ENCODE results near the gene TMEM81.

The TMEM81 gene

DNA sequence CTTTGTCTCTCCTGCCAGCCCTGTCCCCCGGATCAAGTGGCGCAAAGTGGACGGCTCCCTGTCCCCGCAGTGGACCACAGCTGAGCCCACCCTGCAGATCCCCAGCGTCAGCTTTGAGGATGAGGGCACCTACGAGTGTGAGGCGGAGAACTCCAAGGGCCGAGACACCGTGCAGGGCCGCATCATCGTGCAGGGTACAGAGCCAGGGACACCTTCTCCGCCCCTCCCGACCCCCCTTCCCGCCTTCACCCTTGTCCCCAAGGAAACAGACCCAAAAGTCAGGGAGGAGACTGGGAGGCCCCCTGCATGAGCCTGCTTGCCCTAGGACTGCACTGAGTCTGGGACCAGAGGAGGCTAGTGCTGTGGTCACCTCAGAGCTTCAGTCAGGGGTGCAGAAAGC is 23.0 kb downstream of the TMEM81 start:
- TF ChIP-seq, protein P1, sequence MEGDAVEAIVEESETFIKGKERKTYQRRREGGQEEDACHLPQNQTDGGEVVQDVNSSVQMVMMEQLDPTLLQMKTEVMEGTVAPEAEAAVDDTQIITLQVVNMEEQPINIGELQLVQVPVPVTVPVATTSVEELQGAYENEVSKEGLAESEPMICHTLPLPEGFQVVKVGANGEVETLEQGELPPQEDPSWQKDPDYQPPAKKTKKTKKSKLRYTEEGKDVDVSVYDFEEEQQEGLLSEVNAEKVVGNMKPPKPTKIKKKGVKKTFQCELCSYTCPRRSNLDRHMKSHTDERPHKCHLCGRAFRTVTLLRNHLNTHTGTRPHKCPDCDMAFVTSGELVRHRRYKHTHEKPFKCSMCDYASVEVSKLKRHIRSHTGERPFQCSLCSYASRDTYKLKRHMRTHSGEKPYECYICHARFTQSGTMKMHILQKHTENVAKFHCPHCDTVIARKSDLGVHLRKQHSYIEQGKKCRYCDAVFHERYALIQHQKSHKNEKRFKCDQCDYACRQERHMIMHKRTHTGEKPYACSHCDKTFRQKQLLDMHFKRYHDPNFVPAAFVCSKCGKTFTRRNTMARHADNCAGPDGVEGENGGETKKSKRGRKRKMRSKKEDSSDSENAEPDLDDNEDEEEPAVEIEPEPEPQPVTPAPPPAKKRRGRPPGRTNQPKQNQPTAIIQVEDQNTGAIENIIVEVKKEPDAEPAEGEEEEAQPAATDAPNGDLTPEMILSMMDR (IDR thresholded peaks at IDR 0.05) = no peak

DNA sequence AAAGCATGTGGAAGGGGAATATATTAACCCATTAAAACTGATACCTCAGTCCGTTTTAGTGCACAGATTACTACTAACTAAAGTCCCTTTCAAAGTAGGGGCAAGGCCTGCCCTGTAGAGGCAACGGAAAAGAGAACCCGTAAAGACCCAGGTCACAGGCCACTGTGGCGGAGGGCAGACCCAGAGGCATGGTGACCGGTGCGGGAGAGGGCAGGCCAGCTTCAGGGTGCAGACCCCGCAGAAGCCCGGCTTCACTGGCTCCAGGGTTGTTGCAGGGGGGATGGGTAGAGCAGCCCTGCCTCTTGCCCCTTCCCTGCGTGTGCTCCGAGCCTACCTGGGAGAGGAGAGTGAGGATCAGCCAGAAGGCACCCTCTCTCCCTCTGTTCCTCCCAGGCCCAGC is 23.5 kb downstream of the TMEM81 start:
- TF ChIP-seq, protein P1 (IDR thresholded peaks at IDR 0.05) = no peak

DNA sequence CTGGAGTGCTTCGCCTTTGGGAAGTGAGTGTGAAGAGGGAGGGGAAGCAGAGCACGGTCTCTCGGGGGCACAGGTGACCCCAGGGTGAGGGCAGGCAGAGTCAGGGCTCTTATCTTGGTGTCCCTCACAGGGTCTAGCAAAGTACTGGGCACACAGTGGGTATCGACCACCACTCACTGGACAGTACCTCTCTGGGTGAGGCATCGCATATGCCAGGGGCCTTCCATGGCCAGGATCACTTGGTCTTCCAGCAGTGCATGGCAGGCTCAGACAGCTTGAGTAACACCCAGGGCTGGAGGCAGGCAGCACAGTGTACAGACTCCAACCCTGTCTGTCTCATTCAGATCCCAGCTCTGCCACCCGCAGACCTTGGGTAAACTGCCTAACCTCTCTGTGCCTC is 24.6 kb downstream of the TMEM81 start:
- TF ChIP-seq, protein P1 (IDR thresholded peaks at IDR 0.05) = no peak

DNA sequence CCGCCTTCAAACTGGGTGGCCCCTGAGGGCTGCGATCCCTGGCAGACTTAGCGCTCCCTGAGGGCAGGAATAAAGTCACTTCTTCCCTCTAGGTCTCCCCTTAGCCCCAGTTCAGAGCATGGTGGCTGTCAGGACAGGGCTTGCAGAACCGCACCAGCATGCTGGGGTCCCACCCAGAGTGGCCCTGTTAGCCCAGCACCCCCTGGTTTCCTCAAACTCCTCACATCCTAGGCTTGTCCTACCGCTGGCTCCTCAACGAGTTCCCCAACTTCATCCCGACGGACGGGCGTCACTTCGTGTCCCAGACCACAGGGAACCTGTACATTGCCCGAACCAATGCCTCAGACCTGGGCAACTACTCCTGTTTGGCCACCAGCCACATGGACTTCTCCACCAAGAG is 25.4 kb downstream of the TMEM81 start:
- TF ChIP-seq, protein P1 (IDR thresholded peaks at IDR 0.05) = no peak

DNA sequence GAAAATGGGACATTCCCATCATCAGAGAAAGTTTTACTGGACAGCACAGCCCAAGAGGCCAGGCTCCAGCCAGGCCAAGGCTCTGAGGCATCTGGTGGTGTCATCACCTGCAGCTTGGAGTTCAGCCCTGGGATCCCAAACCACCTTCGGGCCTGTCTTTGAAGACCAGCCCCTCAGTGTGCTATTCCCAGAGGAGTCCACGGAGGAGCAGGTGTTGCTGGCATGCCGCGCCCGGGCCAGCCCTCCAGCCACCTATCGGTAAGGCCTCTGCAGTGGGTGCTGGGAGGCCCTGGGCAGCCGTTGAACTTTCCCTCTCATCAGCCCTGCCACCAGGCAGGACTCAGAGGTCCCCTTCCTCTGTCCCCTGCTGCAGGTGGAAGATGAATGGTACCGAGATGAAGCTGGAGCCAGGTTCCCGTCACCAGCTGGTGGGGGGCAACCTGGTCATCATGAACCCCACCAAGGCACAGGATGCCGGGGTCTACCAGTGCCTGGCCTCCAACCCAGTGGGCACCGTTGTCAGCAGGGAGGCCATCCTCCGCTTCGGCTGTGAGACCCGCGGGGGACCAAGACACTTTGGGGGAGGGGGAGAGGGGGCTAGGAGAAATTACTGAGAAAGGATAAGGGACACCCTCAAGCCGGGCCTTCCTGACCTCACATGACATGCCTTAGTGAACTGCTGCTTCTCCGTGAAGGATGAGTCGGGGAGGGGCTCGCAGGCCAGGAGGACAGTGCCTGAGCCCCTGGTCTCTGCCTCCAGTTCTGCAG is 26.3 kb downstream of the TMEM81 start:
- TF ChIP-seq, protein P1 (IDR thresholded peaks at IDR 0.05) = no peak

DNA sequence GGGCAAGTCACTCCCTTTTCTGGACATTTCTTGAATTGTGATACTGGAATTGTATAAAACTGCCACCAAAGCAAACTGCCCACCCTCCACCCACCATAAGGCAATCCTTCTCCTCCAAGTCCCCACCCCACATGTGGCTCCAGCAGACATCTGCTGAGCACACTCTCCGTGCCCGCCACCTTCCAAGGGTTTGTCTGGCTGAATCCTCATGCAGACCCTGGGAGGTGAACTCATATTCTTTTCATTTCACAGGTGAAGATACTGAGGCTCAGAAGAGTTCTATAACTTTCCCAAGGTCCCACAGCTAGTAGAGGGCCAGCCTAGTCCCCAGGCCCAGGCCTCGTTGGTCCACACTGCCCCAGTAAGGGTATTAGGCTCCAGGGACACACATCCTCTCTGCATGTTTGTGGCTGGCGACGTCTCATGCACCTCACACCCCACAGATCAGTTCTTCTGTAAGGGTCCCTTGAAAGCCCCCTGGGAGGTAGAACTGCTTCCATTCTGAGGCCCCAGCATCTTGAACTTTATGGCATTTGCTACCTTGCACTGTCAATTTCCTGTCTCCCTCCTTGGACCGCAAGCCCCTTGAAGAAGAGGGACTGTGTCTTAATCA is 27.2 kb downstream of the TMEM81 start:
- TF ChIP-seq, protein P1 (IDR thresholded peaks at IDR 0.05) = no peak

DNA sequence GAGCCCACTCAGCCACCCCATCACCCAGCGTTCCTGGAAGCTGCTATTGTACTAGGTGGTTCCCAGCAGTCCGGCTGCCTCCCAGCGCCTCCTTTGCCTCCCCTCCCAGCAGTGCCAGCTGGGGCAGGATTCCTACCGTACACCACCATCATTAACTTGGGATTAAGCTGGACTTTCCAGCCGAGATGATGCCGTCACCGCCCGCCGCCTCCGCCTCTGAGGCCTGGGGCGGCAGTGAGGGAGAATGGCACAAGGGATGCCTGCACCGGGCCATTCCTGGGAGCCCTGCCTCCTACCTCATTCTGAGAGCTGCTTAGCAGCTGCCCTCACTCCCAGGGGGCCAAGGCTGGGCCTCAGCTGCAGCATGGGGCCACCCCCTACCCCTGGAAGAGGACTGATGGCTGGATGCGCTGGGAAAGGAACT is 28.1 kb downstream of the TMEM81 start:
- TF ChIP-seq, protein P1 (IDR thresholded peaks at IDR 0.05) = no peak
